ENCODE results near the gene TMCO1. TPM values are rescaled to one million over a fixed set of nuclear protein-coding genes. Genes with fewer than 3 reads are reported as not detected.

TMCO1 gene
- total and polyA plus RNA-seq, 10 donors: 23.3 to 57.9 (median 50.7) TPM

GRCh38 chr1:165679282-165680036, 89.2 kb downstream of the TMCO1 start:
- WGBS, 5 donors: 33 to 95% (median 89%) methylated on average over 1 of the region's 1 CpG
- TF ChIP-seq CTCF (IDR thresholded peaks at IDR 0.05 in 8 of 11, conservative IDR thresholded peaks at IDR 0.05 in 3 of 11) (no peak), POLR2AphosphoS5 (IDR thresholded peaks at IDR 0.05) (no peak), POLR2A (IDR thresholded peaks at IDR 0.05) (no peak)
- peaks cover 0 to 97% (median 81%) of the 10 kb centered on the region in 6 donors for H3K36me3 ChIP-seq

GRCh38 chr1:165678509-165678908, 90.2 kb downstream of the TMCO1 start:
- no peaks in the 10 kb centered on the region for H3K9me3 ChIP-seq
- no peak overlapping the region for H3K4me3 ChIP-seq
- 0 to 48% (median 19%) methylated on average over 2 of the region's 2 CpGs for WGBS, 5 donors
- H3K27ac ChIP-seq: no peak overlapping the region
- H3K4me1 ChIP-seq: peaks cover 0 to 7% (median 0%) of the 10 kb centered on the region in 6 donors
- H3K36me3 ChIP-seq: peaks cover 0 to 100% (median 82%) of the 10 kb centered on the region in 6 donors
- DNase-seq: no peak
- no peaks in the 10 kb centered on the region for H3K27me3 ChIP-seq (replicated peaks in 1 of 7)
- no peak for TF ChIP-seq POLR2AphosphoS5 (IDR thresholded peaks at IDR 0.05)
- TF ChIP-seq CTCF (IDR thresholded peaks at IDR 0.05 in 8 of 11, conservative IDR thresholded peaks at IDR 0.05 in 3 of 11): no peak
- no peak for TF ChIP-seq POLR2A (IDR thresholded peaks at IDR 0.05)
- intact Hi-C loops (cut with DNase I; ENCODE audit: low total_unique reads): no loop called here

More at GRCh38 chr1:165679282-165680036, 89.2 kb downstream of the TMCO1 start:
- no peak for DNase-seq
- no peaks in the 10 kb centered on the region for H3K9me3 ChIP-seq
- no peak overlapping the region for H3K4me3 ChIP-seq
- intact Hi-C loops (cut with DNase I; ENCODE audit: low total_unique reads): no loop called here
- no peak overlapping the region for H3K27ac ChIP-seq
- H3K4me1 ChIP-seq: peaks cover 0 to 12% (median 3%) of the 10 kb centered on the region in 6 donors
- no peaks in the 10 kb centered on the region for H3K27me3 ChIP-seq (replicated peaks in 1 of 7)

Other genes with a start within 250 kb of the TMCO1 start
- not detected for gene LRRC52, start 224.9 kb downstream of the TMCO1 start, total RNA-seq
- not detected for gene LRRC52, start 224.9 kb downstream of the TMCO1 start, polyA plus RNA-seq
- 100 to 1,000 TPM in 1 of 7 donors, 10 to 100 TPM in 6; 47.8 to 109 (median 87.5) TPM for gene MGST3, start 137.6 kb downstream of the TMCO1 start, total RNA-seq
- 10 to 100 TPM; 64.5 to 78.6 (median 74.6) TPM for gene MGST3, start 137.6 kb downstream of the TMCO1 start, polyA plus RNA-seq
- gene ALDH9A1, start 70.3 kb downstream of the TMCO1 start, total RNA-seq: 100 to 1,000 TPM in 1 of 7 donors, 10 to 100 TPM in 6; 51.3 to 103 (median 69.3) TPM
- gene ALDH9A1, start 70.3 kb downstream of the TMCO1 start, polyA plus RNA-seq: 10 to 100 TPM; 33.0 to 38.9 (median 37.5) TPM
- 10 to 100 TPM; 15.3 to 18.3 (median 16.5) TPM for gene UCK2, start 58.7 kb upstream of the TMCO1 start, total RNA-seq
- gene UCK2, start 58.7 kb upstream of the TMCO1 start, polyA plus RNA-seq: 10 to 100 TPM in 2 of 3 donors, 1 to 10 TPM in 1; 9.8 to 10.5 (median 10.4) TPM